OCI-LY7 (cell line): ENCODE results near the gene CNIH3.

Experiments used
- CTCF ChIP-seq: fragments of 200-600 bp; sonication (generic); conservative IDR thresholded peaks from 2 replicates; pipeline ENCODE4 v1.5.1; 2014; ENCODE audit warnings: mild to moderate bottlenecking, antibody characterized with exemption, low read length, moderate library complexity, mixed read lengths
- EZH2phosphoT487 ChIP-seq: fragments of 200-600 bp; sonication (generic); IDR thresholded peaks from 2 replicates; pipeline ENCODE4 v1.6.1; 2018; ENCODE audit warnings: low read depth, borderline replicate concordance, mild to moderate bottlenecking, mixed run types, antibody characterized with exemption, low read length, moderate library complexity, mixed read lengths

GRCh38 chr1:224622831-224623230 lies 6.7 kb downstream of the CNIH3 start:
- TF ChIP-seq CTCF (no peak), EZH2phosphoT487 (no peak)
